OCI-LY7 (cell line): Measurements from ENCODE around the gene SND1. TPM values are rescaled to one million over a fixed set of nuclear protein-coding genes. Genes with fewer than 3 reads are reported as not detected.
A peak's percentile ranks its signal among the peaks of the same experiment; 100 is the strongest.

Experiments
- BruUV-seq: library from RNA; stranded (reverse); fragments of 400-500 nt; replicated peaks from 2 replicates; lab custom pipeline; 2021; lab: Mats Ljungman, UMichigan
- CTCF ChIA-PET: fragments of 300-600 bp; sonication (Branson Sonifier 250); formaldehyde crosslinking; loops from one replicate; lab custom pipeline; 2022; ENCODE audit warnings: antibody characterized with exemption; ENCODE audit not compliant: unreplicated experiment; lab: Charles Lee
- POLR2A ChIA-PET: fragments of 300-600 bp; sonication (Branson Sonifier 250); formaldehyde crosslinking; loops from one replicate; lab custom pipeline; 2022; ENCODE audit warnings: antibody characterized with exemption; lab: Charles Lee
- DNase-seq: peaks from one replicate; pipeline ENCODE4 v3.0.0-alpha.2; 2015; ENCODE audit warnings: low spot score
- H2AFZ ChIP-seq: fragments of 200-600 bp; sonication (generic), shearing (Covaris generic); 2 replicates; pipeline ENCODE4 v1.6.1; 2014; ENCODE audit warnings: mild to moderate bottlenecking, antibody characterized with exemption, low read length, moderate library complexity
- H3K27ac ChIP-seq: fragments of 200-600 bp; sonication (generic); 2 replicates; pipeline ENCODE4 v1.5.1; 2014; ENCODE audit warnings: mixed run types, low read depth, mild to moderate bottlenecking, moderate library complexity, low read length, inconsistent platforms; ENCODE audit not compliant: poor library complexity, severe bottlenecking
- H3K36me3 ChIP-seq: fragments of 200-600 bp; sonication (generic); 2 replicates; pipeline ENCODE4 v1.6.1; 2014; ENCODE audit warnings: mild to moderate bottlenecking, antibody characterized with exemption, low read length, moderate library complexity, mixed read lengths; ENCODE audit not compliant: insufficient read depth
- H3K4me1 ChIP-seq: fragments of 200-600 bp; sonication (generic); 2 replicates; pipeline ENCODE4 v1.5.1; 2014; ENCODE audit warnings: mild to moderate bottlenecking, low read length; ENCODE audit not compliant: insufficient read depth, poor library complexity, severe bottlenecking
- H3K4me2 ChIP-seq: fragments of 200-600 bp; sonication (generic); 2 replicates; pipeline ENCODE4 v1.6.1; 2014; ENCODE audit warnings: mild to moderate bottlenecking, low read length
- H3K4me3 ChIP-seq: fragments of 200-600 bp; sonication (generic); 2 replicates; pipeline ENCODE4 v1.5.1; 2014; ENCODE audit warnings: mild to moderate bottlenecking, low read depth, low read length; ENCODE audit not compliant: poor library complexity, severe bottlenecking
- H3K79me2 ChIP-seq: fragments of 200-600 bp; sonication (generic); 2 replicates; pipeline ENCODE4 v1.6.1; 2016; ENCODE audit warnings: low read depth, mild to moderate bottlenecking, low read length, moderate library complexity, mixed read lengths; ENCODE audit not compliant: insufficient read depth
- H3K9me2 ChIP-seq: fragments of 200-600 bp; sonication (generic); 2 replicates; pipeline ENCODE4 v1.6.1; 2016; ENCODE audit warnings: mild to moderate bottlenecking, low read length, mixed read lengths; ENCODE audit not compliant: insufficient read depth
- H3K9me3 ChIP-seq: fragments of 200-600 bp; sonication (generic); 2 replicates; pipeline ENCODE4 v1.6.1; 2014; ENCODE audit warnings: mild to moderate bottlenecking, mixed run types, low read length, mixed read lengths
- H4K20me1 ChIP-seq: fragments of 200-600 bp; sonication (generic); 2 replicates; pipeline ENCODE4 v1.6.1; 2014; ENCODE audit warnings: mild to moderate bottlenecking, antibody characterized with exemption, low read length, moderate library complexity, mixed read lengths; ENCODE audit not compliant: insufficient read depth
- EZH2phosphoT487 ChIP-seq: fragments of 200-600 bp; sonication (generic); IDR thresholded peaks from 2 replicates; pipeline ENCODE4 v1.6.1; 2018; ENCODE audit warnings: low read depth, borderline replicate concordance, mild to moderate bottlenecking, mixed run types, antibody characterized with exemption, low read length, moderate library complexity, mixed read lengths
- intact Hi-C: fragments of 100-400 bp; cut with micrococcal nuclease; formaldehyde crosslinking; loops from one replicate; pipeline ENCODE4 v1.10.0; 2022; ENCODE audit not compliant: unreplicated experiment
- total RNA-seq, 2 experiments: library from RNA; depleted of rRNA in 1 of 2; stranded (reverse); fragments of >200 nt in 1 of 2; shearing (Covaris generic) in 1 of 2; gene quantifications; 2 replicates each; pipeline ENCODE4 v1.2.3, GENCODE V29; 2014 to 2022
- TF ChIP-seq, protein P1 (sequence below): fragments of 200-600 bp; sonication (generic); conservative IDR thresholded peaks from 2 replicates; pipeline ENCODE4 v1.5.1; 2014; ENCODE audit warnings: mild to moderate bottlenecking, antibody characterized with exemption, low read length, moderate library complexity, mixed read lengths

Gene SND1
- total RNA-seq, 2 experiments from 2014 or later, result 111 to 221 TPM

DNA sequence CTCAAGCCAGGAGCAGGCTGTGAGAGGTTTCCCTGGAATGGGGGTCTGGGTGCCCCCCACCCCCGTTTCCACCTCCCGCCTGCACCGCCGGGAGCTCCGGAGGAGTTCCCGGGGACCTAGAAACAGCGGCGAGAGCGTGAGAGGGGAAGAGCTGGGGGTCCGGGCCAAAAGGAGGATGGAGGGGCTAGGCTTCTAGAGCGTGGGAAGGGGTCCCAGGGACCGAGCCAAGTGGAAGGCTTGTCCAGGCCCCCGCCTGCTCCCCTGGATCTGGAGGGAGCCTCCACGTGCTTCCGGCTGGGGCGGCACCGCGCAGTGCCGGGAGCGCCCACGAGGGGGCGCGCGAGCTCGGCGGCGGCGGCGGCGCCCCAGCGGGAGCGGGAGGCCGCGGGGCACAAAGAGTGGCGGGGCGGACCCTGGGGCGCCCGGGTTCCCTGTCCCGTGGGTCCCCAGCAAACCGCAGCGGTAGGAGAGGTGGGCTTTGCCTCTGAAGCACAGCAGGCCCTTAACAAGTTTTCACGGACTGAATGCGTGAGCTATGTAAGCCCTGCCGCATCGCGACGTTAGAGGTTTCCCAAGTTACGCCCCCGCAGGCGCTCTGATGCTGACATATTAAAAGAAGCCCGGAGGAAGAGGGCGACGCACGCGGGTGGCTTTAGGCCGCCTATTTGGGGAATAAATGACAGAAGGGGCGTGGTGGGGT is 483.7 kb downstream of the SND1 start:
- DNase-seq, result peak; percentile 71
- intact Hi-C loops, result loop anchor here (1.0 to 10.0 kb wide), 4 partner anchors 27 to 431 kb away; no protein-coding TSS in a partner anchor
- TF ChIP-seq, protein P1, sequence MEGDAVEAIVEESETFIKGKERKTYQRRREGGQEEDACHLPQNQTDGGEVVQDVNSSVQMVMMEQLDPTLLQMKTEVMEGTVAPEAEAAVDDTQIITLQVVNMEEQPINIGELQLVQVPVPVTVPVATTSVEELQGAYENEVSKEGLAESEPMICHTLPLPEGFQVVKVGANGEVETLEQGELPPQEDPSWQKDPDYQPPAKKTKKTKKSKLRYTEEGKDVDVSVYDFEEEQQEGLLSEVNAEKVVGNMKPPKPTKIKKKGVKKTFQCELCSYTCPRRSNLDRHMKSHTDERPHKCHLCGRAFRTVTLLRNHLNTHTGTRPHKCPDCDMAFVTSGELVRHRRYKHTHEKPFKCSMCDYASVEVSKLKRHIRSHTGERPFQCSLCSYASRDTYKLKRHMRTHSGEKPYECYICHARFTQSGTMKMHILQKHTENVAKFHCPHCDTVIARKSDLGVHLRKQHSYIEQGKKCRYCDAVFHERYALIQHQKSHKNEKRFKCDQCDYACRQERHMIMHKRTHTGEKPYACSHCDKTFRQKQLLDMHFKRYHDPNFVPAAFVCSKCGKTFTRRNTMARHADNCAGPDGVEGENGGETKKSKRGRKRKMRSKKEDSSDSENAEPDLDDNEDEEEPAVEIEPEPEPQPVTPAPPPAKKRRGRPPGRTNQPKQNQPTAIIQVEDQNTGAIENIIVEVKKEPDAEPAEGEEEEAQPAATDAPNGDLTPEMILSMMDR, result peak; percentile 85
- no peak for TF ChIP-seq EZH2phosphoT487
- Histone ChIP-seq H4K20me1 (no peaks in the 10 kb centered on the region), H3K9me3 (0 out of 2 replicates have a peak, but pooled peaks cover 4% of the 10 kb centered on the region), H3K79me2 (no peaks in the 10 kb centered on the region), H3K36me3 (no peaks in the 10 kb centered on the region), H3K4me1 (peaks cover 11% of the 10 kb centered on the region), H3K4me2 (peak overlapping the region; percentile 86), H2AFZ (peak overlapping the region; percentile 96), H3K9me2 (no peaks in the 10 kb centered on the region), H3K4me3 (peak overlapping the region; percentile 68), H3K27ac (no peak overlapping the region)
- CTCF ChIA-PET, result interaction anchor here (0.6 to 2.7 kb wide), 7 partner anchors 10 to 1089 kb away, joined by 3 to 9 read pairs (median 3); partner anchors contain the start of gene AHCYL2
- POLR2A ChIA-PET, result interaction anchor here (0.5 to 1.2 kb wide), 6 partner anchors 25 to 658 kb away, joined by 3 to 6 read pairs (median 3); no protein-coding TSS in a partner anchor
- BruUV-seq, result no TSS peak

DNA sequence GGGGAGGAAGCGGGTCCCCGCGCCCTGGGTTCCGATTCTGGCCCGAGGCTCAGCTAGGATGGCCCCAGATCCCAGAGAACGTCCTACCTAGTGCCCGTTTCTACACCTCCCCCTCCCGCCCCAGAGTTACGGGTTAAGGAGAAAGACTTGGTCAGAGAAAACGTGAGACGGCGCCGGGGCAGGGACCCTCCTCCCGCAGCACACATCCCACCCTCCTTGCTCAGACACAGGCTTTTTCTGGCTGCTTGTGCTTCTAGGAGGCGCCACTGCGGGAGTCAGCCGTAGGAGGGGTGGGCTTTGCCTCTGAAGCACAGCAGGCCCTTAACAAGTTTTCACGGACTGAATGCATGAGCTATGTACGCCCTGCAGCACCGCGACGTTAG is 484.2 kb downstream of the SND1 start:
- Histone ChIP-seq H3K4me3 (peak overlapping the region; percentile 68), H3K27ac (no peak overlapping the region), H2AFZ (peak overlapping the region; percentile 96), H3K4me2 (peak overlapping the region; percentile 86), H4K20me1 (no peaks in the 10 kb centered on the region), H3K36me3 (no peaks in the 10 kb centered on the region), H3K9me2 (no peaks in the 10 kb centered on the region), H3K79me2 (no peaks in the 10 kb centered on the region), H3K4me1 (peaks cover 11% of the 10 kb centered on the region), H3K9me3 (0 out of 2 replicates have a peak, but pooled peaks cover 4% of the 10 kb centered on the region)
- intact Hi-C loops, result loop anchor here (1.0 to 10.0 kb wide), 3 partner anchors 73 to 431 kb away; no protein-coding TSS in a partner anchor
- ChIA-PET CTCF (interaction anchor here (0.6 to 2.7 kb wide), 5 partner anchors 9 to 75 kb away, joined by 3 to 9 read pairs (median 4); no protein-coding TSS in a partner anchor), POLR2A (interaction anchor here (0.8 to 1.2 kb wide), 5 partner anchors 9 to 658 kb away, joined by 3 to 7 read pairs (median 3); no protein-coding TSS in a partner anchor)
- BruUV-seq, result no TSS peak
- no peak for TF ChIP-seq EZH2phosphoT487
- TF ChIP-seq, protein P1, result no peak
- peak; percentile 20 for DNase-seq
